Posterior vena cava (tissue), 2 donors: Measurements from ENCODE around the gene NDUFC2. TPM values are rescaled to one million over a fixed set of nuclear protein-coding genes. Genes with fewer than 3 reads are reported as not detected.
"Not testable (repeated sequence)": the region's sequence is repeated elsewhere in the genome, so short reads cannot be mapped to it uniquely, and the experiment has no call there.

Experiments used
- DNase-seq: peaks from one replicate; pipeline ENCODE4 v3.0.0-alpha.2; 2020; ENCODE audit warnings: low spot score
- intact Hi-C, 2 donors: fragments of 100-400 bp; cut with DNase I; formaldehyde crosslinking; loops; one replicate each; pipeline versions ENCODE4 v1.14.1 to v1.14.2; 2022 to 2023
- total RNA-seq, 2 donors: library from RNA; stranded (reverse); fragmentation: NEBNext Ultra II Directional; extraction: Animal tissue kit (Norgen Biotek cat#: 25700); gene quantifications; one replicate each; pipeline ENCODE4 v1.2.1, GENCODE V29; 2021
- donor health status: DM: yes; HTN: yes; CAD: no.
- donor health status: DM: yes; HTN: yes; CAD: no.

The NDUFC2 gene
- total RNA-seq, 2 donors from 2014 or later: 133 to 148 TPM

- intact Hi-C loops: no loop called here
- DNase-seq: no peak
These were observed 1.9 kb upstream of the NDUFC2 start for GRCh38 chr11:78081583-78081982.

GRCh38 chr11:78080818-78081495, 1.3 kb upstream of the NDUFC2 start:
- intact Hi-C loops: no loop called here
- DNase-seq: no peak

- intact Hi-C loops: no loop called here
- no peak for DNase-seq
These were observed 589 bp upstream of the NDUFC2 start for GRCh38 chr11:78080084-78080817.

- intact Hi-C loops: no loop called here
- no peak for DNase-seq
These were observed 1.2 kb downstream of the NDUFC2 start for GRCh38 chr11:78078218-78079167.

- DNase-seq, intact Hi-C loops: not testable (repeated sequence)
These were observed 2.1 kb downstream of the NDUFC2 start for GRCh38 chr11:78077592-78077991.

- intact Hi-C loops: no loop called here
- no peak for DNase-seq
These were observed 2.8 kb downstream of the NDUFC2 start for GRCh38 chr11:78076733-78077403.

GRCh38 chr11:78074756-78075155, 4.9 kb downstream of the NDUFC2 start:
- intact Hi-C loops: no loop called here
- DNase-seq: no peak

- intact Hi-C loops: no loop called here
- DNase-seq: no peak
These were observed 7.2 kb downstream of the NDUFC2 start for GRCh38 chr11:78072455-78072854.

GRCh38 chr11:78071717-78072116, 7.9 kb downstream of the NDUFC2 start:
- no peak for DNase-seq
- intact Hi-C loops: no loop called here

GRCh38 chr11:78070621-78071020, 9.0 kb downstream of the NDUFC2 start:
- no peak for DNase-seq
- intact Hi-C loops: no loop called here

- intact Hi-C loops: no loop called here
- DNase-seq: no peak
These were observed 10.2 kb downstream of the NDUFC2 start for GRCh38 chr11:78069465-78069864.

GRCh38 chr11:78067704-78068103, 12.0 kb downstream of the NDUFC2 start:
- intact Hi-C loops: no loop called here

GRCh38 chr11:78066471-78066870, 13.2 kb downstream of the NDUFC2 start:
- no peak for DNase-seq
- intact Hi-C loops: no loop called here

More at GRCh38 chr11:78067704-78068103, 12.0 kb downstream of the NDUFC2 start:
- no peak for DNase-seq

GRCh38 chr11:78065203-78065602, 14.5 kb downstream of the NDUFC2 start:
- no peak for DNase-seq
- intact Hi-C loops: no loop called here

- no peak for DNase-seq
- intact Hi-C loops: no loop called here
These were observed 16.1 kb downstream of the NDUFC2 start, which contains the start of gene THRSP for GRCh38 chr11:78063440-78064181. TSS of gene THRSP (plus strand) at chr11:78063861. CDS start at chr11:78063882, 21 bp downstream.

- intact Hi-C loops: no loop called here
- peak; percentile 1 for DNase-seq
These were observed 17.0 kb downstream of the NDUFC2 start for GRCh38 chr11:78062671-78063070.

- intact Hi-C loops: no loop called here
- DNase-seq: peak; percentile 40
These were observed 17.7 kb downstream of the NDUFC2 start for GRCh38 chr11:78061921-78062311.

- intact Hi-C loops: no loop called here
- peak; percentile 75 for DNase-seq
These were observed 18.4 kb downstream of the NDUFC2 start for GRCh38 chr11:78061088-78061920.
